Breast epithelium (tissue), 3 donors: ENCODE data around the gene MRPL37.

Source experiments
- POLR2A ChIP-seq: fragments of 450-650 bp; IDR thresholded peaks from one replicate; pipeline ENCODE4 v1.6.1; 2016; ENCODE audit warnings: antibody characterized with exemption, mild to moderate bottlenecking, moderate library complexity
- POLR2AphosphoS5 ChIP-seq, 3 donors: sonication (generic); formaldehyde crosslinking; IDR thresholded peaks; one replicate each; pipeline ENCODE4 v1.6.1; 2017; ENCODE audit warnings: antibody characterized with exemption in 3 of 3
- TF ChIP-seq, protein P1 (sequence below), 3 donors: fragments of 450-650 bp; IDR thresholded peaks; one replicate each; pipeline ENCODE4 v1.5.1; 2016 to 2017; ENCODE audit warnings: antibody characterized with exemption in 3 of 3, mild to moderate bottlenecking in 3 of 3, moderate library complexity in 3 of 3

DNA sequence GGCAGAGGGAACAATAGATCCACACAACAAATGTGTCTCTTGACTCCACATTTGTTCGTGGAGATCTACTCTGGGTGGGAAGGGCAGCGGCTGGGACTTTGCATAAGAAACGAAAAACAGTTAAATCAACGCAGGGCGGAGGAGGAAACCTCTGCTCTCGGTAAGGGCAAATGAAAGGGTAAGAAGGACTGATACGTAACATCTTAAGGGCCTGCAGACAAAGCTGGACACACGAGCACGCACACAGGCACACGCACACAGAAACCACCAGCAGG is 57.3 kb downstream of the MRPL37 start:
- TF ChIP-seq, protein P1, sequence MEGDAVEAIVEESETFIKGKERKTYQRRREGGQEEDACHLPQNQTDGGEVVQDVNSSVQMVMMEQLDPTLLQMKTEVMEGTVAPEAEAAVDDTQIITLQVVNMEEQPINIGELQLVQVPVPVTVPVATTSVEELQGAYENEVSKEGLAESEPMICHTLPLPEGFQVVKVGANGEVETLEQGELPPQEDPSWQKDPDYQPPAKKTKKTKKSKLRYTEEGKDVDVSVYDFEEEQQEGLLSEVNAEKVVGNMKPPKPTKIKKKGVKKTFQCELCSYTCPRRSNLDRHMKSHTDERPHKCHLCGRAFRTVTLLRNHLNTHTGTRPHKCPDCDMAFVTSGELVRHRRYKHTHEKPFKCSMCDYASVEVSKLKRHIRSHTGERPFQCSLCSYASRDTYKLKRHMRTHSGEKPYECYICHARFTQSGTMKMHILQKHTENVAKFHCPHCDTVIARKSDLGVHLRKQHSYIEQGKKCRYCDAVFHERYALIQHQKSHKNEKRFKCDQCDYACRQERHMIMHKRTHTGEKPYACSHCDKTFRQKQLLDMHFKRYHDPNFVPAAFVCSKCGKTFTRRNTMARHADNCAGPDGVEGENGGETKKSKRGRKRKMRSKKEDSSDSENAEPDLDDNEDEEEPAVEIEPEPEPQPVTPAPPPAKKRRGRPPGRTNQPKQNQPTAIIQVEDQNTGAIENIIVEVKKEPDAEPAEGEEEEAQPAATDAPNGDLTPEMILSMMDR (IDR thresholded peaks at IDR 0.05): no peak
- TF ChIP-seq POLR2AphosphoS5 (IDR thresholded peaks at IDR 0.05) (no peak), POLR2A (no peak)
